Fibroblast of skin of abdomen (primary cell): Measurements from ENCODE around the gene RETREG1.
"Not testable (repeated sequence)": the region's sequence is repeated elsewhere in the genome, so short reads cannot be mapped to it uniquely, and the experiment has no call there.

Experiments
- DNase-seq: peaks from one replicate; pipeline ENCODE4 v3.0.0-alpha.2; 2013

RETREG1 gene

GRCh38 chr5:16483361-16483760 is 133.4 kb downstream of the RETREG1 start:
- no peak for DNase-seq

GRCh38 chr5:16482891-16483290 is 133.9 kb downstream of the RETREG1 start:
- DNase-seq, result no peak

- peak; percentile 56 for DNase-seq
Measured at GRCh38 chr5:16480821-16481538, 135.8 kb downstream of the RETREG1 start.

- DNase-seq, result no peak
Measured at GRCh38 chr5:16480144-16480543, 136.7 kb downstream of the RETREG1 start.

- no peak for DNase-seq
Measured at GRCh38 chr5:16477541-16477940, 139.3 kb downstream of the RETREG1 start.

- not testable (repeated sequence) for DNase-seq
Measured at GRCh38 chr5:16476417-16476816, 140.4 kb downstream of the RETREG1 start.

- DNase-seq, result no peak
Measured at GRCh38 chr5:16471387-16471786, 145.4 kb downstream of the RETREG1 start.

- peak; percentile 62 for DNase-seq
Measured at GRCh38 chr5:16467363-16468219, 149.2 kb downstream of the RETREG1 start.

GRCh38 chr5:16465544-16466432 is 151.0 kb downstream of the RETREG1 start, which contains the start of gene ZNF622:
TSS of gene ZNF622 (minus strand) at chr5:16465800. CDS start at chr5:16465665, 135 bp downstream.
- DNase-seq, result peak; percentile 88

- no peak for DNase-seq
Measured at GRCh38 chr5:16464664-16465543, 151.9 kb downstream of the RETREG1 start.

GRCh38 chr5:16464231-16464630 is 152.6 kb downstream of the RETREG1 start:
- DNase-seq, result no peak

- DNase-seq, result peak; percentile 83
Measured at GRCh38 chr5:16461782-16462181, 155.0 kb downstream of the RETREG1 start.

GRCh38 chr5:16461026-16461425 is 155.8 kb downstream of the RETREG1 start:
- peak; percentile 28 for DNase-seq

GRCh38 chr5:16459451-16459850 is 157.3 kb downstream of the RETREG1 start:
- no peak for DNase-seq

GRCh38 chr5:16457853-16458252 is 158.9 kb downstream of the RETREG1 start:
- DNase-seq, result no peak

- DNase-seq, result no peak
Measured at GRCh38 chr5:16457451-16457850, 159.3 kb downstream of the RETREG1 start.

GRCh38 chr5:16456103-16456832 is 160.5 kb downstream of the RETREG1 start:
- DNase-seq, result peak; percentile 61

GRCh38 chr5:16455668-16456067 is 161.1 kb downstream of the RETREG1 start:
- DNase-seq, result no peak

- no peak for DNase-seq
Measured at GRCh38 chr5:16454686-16455085, 162.1 kb downstream of the RETREG1 start.

- no peak for DNase-seq
Measured at GRCh38 chr5:16453609-16454008, 163.2 kb downstream of the RETREG1 start.

- DNase-seq, result no peak
Measured at GRCh38 chr5:16450163-16450562, 166.6 kb downstream of the RETREG1 start.
